IgD-negative memory B cell (primary cell): ENCODE measurements around the gene AHI1. TPM values are rescaled to one million over a fixed set of nuclear protein-coding genes. Genes with fewer than 3 reads are reported as not detected.
"Not testable (repeated sequence)": the region's sequence is repeated elsewhere in the genome, so short reads cannot be mapped to it uniquely, and the experiment has no call there.

Experiments used
- H3K27ac Mint-ChIP-seq, 3 donors: one replicate each; pipeline ENCODE4 v1.8.0; 2020 to 2022; ENCODE audit warnings: mild to moderate bottlenecking in 3 of 3, mixed read lengths in 3 of 3, moderate library complexity in 1 of 3
- H3K27me3 Mint-ChIP-seq: one replicate; pipeline ENCODE4 v1.8.0; 2021; ENCODE audit warnings: mixed read lengths
- H3K36me3 Mint-ChIP-seq: one replicate; pipeline ENCODE4 v1.8.0; 2020; ENCODE audit warnings: mild to moderate bottlenecking, mixed read lengths
- H3K4me1 Mint-ChIP-seq, 3 donors: one replicate each; pipeline ENCODE4 v1.8.0; 2020 to 2022; ENCODE audit warnings: mixed read lengths in 3 of 3, mild to moderate bottlenecking in 1 of 3
- H3K4me3 Mint-ChIP-seq, 4 donors: one replicate each; pipeline ENCODE4 v1.8.0; 2020 to 2022; ENCODE audit warnings: mild to moderate bottlenecking in 4 of 4, mixed read lengths in 4 of 4, moderate library complexity in 3 of 4
- H3K9me3 Mint-ChIP-seq, 3 donors: one replicate each; pipeline ENCODE4 v1.8.0; 2020 to 2021; ENCODE audit warnings: mixed read lengths in 3 of 3, mild to moderate bottlenecking in 1 of 3
- polyA plus RNA-seq: library from polyadenylated mRNA; unstranded; fragments of 300-500 nt; fragmentation: Illumina TruSeq; gene quantifications from one replicate; pipeline ENCODE4 v1.2.3, GENCODE V29; 2021

Gene AHI1
- polyA plus RNA-seq, 1 donor from 2014 or later: 10.4 TPM

DNA sequence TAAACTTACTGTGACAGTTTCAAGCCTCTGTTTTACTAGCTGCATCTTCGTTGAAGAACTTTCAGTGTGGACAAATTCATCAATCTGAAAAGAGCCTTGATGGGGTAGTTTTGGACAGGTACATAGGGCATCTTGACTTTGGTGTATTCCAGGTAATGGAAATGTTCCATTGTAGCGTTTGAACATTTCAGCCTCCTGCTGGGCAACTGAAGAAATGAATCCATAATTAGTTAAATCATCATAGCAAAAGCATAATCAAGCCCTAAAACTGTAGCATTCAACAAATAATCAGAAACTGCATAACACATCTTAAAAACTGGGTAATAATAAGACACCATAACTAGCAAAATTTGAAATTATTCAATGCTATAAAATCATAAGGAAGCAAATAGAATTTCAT lies 86.2 kb downstream of the AHI1 start:
- Mint-ChIP-seq H3K9me3 (no peaks in the 10 kb centered on the region), H3K4me1 (peaks cover 0 to 2% (median 0%) of the 10 kb centered on the region in 3 donors), H3K36me3 (peaks cover 4% of the 10 kb centered on the region), H3K4me3 (no peak overlapping the region), H3K27me3 (no peaks in the 10 kb centered on the region), H3K27ac (no peak overlapping the region)

DNA sequence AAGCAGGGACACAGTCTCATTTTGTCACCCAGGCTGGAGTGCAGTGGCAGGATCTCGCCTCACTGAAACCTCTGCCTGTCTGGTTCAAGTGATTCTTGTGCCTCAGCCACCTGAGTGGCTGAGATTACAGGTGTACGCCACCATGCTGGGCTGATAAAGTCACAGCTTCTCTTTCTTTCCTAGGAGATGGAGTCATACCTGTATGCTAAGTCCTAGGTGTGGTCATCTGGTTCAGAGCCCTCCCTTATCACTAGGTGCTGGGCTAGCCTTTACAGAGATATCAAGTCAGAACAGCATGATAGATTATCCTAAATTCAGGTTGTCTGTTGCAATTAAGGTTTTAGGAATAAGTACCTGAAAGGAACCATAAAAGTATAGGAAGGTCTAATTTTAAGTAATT lies 86.7 kb downstream of the AHI1 start:
- Mint-ChIP-seq H3K36me3 (peaks cover 4% of the 10 kb centered on the region), H3K9me3 (no peaks in the 10 kb centered on the region), H3K4me1 (peaks cover 0 to 2% (median 0%) of the 10 kb centered on the region in 3 donors), H3K27ac (no peak overlapping the region), H3K27me3 (no peaks in the 10 kb centered on the region), H3K4me3 (no peak overlapping the region)

DNA sequence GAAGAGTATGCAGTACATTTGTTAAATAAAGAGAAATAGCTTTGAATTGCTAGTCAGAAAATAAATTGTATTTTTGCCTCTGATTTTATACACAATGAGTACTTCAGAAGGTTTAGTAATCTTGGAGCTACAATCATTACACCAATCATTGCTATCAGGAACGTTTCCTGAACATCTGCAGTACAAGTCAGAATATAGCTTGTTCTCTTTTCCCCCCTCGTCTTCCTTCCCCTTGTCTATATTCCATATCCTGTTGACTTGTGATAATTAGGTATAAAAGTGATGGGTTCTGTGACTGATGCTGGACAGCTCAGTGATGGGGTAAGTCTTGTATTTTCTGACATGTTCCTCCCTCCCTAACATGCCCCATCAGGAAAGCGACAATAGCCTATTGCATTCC lies 94.0 kb downstream of the AHI1 start:
- H3K4me3 Mint-ChIP-seq: no peak overlapping the region
- H3K27me3 Mint-ChIP-seq: no peaks in the 10 kb centered on the region
- peaks cover 21% of the 10 kb centered on the region for H3K36me3 Mint-ChIP-seq
- no peaks in the 10 kb centered on the region for H3K9me3 Mint-ChIP-seq
- H3K4me1 Mint-ChIP-seq: peaks cover 0 to 2% (median 0%) of the 10 kb centered on the region in 3 donors
- no peak overlapping the region for H3K27ac Mint-ChIP-seq

DNA sequence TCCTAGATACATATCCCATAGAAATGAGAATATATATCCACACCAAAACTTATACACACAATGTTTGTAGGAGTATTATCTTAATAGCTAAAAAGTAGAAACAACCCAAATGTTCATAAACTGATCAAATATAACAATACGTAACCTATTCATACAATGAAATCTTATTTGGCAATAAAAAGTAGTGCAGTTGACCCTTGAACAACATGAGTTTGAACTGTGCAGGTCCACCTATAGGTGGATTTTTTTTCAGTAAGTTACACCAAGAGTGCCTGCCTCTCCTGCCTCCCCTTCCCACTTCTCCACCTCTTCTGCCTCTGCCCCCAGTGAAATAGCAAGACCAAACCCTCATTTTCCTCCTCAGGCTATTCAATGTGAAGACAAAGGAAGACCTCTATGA lies 95.2 kb downstream of the AHI1 start:
- Mint-ChIP-seq H3K9me3 (no peaks in the 10 kb centered on the region), H3K4me1 (peaks cover 0 to 2% (median 0%) of the 10 kb centered on the region in 3 donors), H3K4me3 (no peak overlapping the region), H3K27ac (no peak overlapping the region), H3K36me3 (peaks cover 20% of the 10 kb centered on the region), H3K27me3 (no peaks in the 10 kb centered on the region)

DNA sequence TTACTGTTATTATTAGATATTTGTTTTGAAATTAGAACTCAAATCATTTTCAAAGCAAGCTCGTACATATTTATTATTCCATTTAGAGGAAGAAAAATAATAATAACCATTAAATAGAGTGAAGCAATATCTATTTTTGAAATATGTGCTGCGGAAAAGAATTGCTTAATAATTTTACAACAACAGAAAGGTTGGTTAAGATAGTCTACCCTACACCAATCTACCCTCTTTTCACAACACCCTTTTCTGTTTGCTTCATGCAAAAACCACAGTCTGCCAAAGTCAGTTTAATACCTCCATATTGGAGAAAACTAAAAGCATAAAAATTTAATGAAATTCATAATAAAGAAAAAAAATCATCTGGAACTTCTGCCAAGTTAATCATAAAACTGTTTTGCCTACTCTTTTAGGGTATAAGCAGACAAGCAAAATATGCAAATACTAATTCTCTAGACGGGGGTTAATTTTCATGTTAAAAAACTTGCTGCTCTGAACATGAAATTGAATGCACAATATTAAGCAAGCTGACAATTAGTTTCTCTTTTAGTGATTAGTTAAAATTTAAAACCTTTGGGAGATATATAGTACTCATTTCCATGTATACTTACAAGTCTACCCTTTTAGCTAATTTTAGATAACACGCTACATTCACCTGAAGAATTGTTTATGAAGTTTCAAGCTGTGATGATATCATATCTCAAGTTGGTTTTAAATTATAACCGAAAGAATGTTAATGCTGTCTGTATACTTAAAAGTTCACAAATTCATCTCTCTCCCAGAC lies 100.2 kb downstream of the AHI1 start:
- Mint-ChIP-seq H3K4me3 (no peak overlapping the region), H3K9me3 (no peaks in the 10 kb centered on the region), H3K27me3 (no peaks in the 10 kb centered on the region), H3K27ac (no peak overlapping the region), H3K4me1 (peaks cover 0 to 2% (median 0%) of the 10 kb centered on the region in 3 donors), H3K36me3 (peaks cover 3% of the 10 kb centered on the region)

DNA sequence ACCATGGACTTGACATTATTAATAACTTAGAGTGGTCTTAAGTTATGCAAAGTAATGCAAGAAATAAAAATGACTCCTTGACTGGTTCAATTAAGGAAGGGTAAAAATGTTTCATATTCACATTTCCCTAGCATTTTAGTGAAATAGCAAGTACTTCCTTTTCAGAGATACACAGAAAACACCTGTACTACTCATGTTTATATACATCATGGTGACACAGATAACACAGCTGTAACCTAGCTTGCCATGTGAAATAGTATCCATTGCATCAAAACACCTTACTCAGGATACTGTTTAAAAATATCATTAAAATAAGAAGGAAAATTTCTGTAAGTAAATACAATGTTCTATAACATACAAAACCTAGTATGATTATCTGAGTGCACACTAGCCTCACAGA lies 102.4 kb downstream of the AHI1 start:
- Mint-ChIP-seq H3K36me3 (peaks cover 3% of the 10 kb centered on the region), H3K27ac (no peak overlapping the region), H3K9me3 (no peaks in the 10 kb centered on the region), H3K4me3 (no peak overlapping the region), H3K4me1 (peaks cover 0 to 2% (median 0%) of the 10 kb centered on the region in 3 donors), H3K27me3 (no peaks in the 10 kb centered on the region)

DNA sequence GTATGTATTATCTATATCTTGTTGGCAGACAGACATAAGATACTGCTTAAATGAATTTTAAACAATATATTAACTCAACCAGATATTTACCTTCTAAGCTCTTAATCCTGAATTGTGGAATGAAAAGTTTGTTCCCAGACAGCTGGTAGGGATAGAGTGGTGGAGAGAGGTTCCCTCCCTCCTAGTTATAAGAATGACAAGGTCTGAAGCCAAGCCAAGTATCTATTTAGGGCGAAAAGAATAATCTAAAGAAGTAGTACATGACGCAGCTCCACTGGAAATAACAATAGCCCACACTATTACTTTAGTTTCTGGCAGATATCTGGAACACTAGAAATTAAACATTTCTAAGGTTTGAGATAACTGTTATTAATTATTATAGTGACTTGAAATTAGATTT lies 104.3 kb downstream of the AHI1 start:
- no peak overlapping the region for H3K27ac Mint-ChIP-seq
- H3K4me1 Mint-ChIP-seq: no peaks in the 10 kb centered on the region
- no peaks in the 10 kb centered on the region for H3K36me3 Mint-ChIP-seq
- H3K9me3 Mint-ChIP-seq: no peaks in the 10 kb centered on the region
- H3K27me3 Mint-ChIP-seq: no peaks in the 10 kb centered on the region
- H3K4me3 Mint-ChIP-seq: no peak overlapping the region

DNA sequence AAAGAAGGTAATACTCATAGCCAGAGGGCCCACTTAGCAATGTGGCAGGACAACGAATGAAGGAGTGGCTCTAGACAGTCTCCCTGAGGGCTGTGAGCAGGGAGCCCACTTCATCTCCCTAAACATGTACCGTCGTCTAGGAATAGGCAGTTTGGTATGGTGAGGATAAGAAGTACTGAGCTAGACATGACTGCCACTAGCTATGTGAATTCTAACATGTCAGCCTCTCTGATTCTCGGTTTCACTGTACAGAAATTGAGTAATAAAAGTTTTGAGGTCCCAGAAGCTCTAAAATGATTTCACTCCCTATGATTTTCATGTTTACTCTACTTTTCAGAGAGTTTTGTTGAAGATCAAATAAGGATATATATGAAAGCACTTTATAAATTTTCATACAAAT lies 107.1 kb downstream of the AHI1 start:
- H3K27me3 Mint-ChIP-seq: no peaks in the 10 kb centered on the region
- H3K4me1 Mint-ChIP-seq: no peaks in the 10 kb centered on the region
- no peak overlapping the region for H3K27ac Mint-ChIP-seq
- no peak overlapping the region for H3K4me3 Mint-ChIP-seq
- no peaks in the 10 kb centered on the region for H3K9me3 Mint-ChIP-seq
- peaks cover 3% of the 10 kb centered on the region for H3K36me3 Mint-ChIP-seq

DNA sequence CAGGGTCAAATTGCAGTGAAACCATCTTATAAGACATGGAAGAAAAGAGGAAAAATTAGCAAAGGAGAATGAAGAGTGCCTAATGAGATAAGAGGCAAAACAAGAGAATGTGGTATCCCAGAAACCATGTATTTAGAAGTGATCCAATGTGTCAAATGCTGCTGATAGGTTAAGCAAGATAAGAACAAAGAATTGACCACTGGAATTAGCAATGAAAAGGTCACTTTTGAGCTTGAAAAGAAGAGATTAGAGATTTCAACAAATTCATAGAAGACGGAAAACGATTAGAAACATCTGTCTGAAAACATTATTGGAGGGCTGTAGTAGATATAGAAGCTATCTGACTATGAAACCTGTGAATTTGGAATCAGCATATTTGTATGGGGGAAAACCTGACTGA lies 112.2 kb downstream of the AHI1 start:
- Mint-ChIP-seq H3K9me3 (no peaks in the 10 kb centered on the region), H3K4me3 (no peak overlapping the region), H3K4me1 (no peaks in the 10 kb centered on the region), H3K36me3 (peaks cover 3% of the 10 kb centered on the region), H3K27me3 (no peaks in the 10 kb centered on the region), H3K27ac (no peak overlapping the region)

DNA sequence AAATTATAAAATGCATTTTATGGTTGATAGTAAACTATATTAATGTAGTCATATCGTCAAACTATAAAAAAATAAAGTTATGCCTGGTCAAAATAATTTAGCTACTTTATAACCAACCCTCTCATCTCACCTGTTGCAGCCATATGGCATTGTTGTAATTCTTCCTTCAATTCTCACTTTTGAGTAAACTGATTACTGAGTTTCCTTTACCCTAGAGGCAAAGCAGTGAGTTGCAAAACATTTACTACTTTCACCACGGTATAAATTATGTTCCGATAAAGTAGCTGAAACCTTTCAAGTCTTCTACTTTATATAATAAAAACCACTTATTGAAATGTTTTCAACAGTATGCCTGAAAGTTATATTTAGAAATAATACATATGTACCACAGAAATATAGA lies 113.8 kb downstream of the AHI1 start:
- Mint-ChIP-seq H3K4me1 (no peaks in the 10 kb centered on the region), H3K4me3 (no peak overlapping the region), H3K36me3 (peaks cover 3% of the 10 kb centered on the region), H3K27ac (no peak overlapping the region), H3K27me3 (no peaks in the 10 kb centered on the region), H3K9me3 (no peaks in the 10 kb centered on the region)

DNA sequence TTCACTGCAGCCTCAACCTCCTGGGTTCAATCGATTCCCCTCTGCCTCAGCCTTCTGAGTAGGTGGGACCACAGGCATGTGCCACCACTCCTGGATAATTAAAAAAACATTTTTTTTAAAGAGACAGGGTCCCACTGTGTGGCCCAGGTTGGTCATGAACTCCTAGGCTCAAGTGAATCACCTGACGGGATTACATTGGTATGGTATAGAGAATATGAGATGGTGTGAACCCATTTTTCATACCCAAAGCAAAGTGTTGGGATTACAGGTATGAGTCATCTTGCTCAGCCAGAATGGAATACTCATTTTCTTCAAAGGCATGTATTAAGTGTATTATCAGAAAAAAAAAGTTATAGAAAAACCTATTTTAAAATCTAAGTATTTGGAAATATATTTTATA lies 114.2 kb downstream of the AHI1 start:
- Mint-ChIP-seq H3K36me3 (peaks cover 3% of the 10 kb centered on the region), H3K4me1 (no peaks in the 10 kb centered on the region), H3K27me3 (no peaks in the 10 kb centered on the region), H3K27ac (no peak overlapping the region), H3K9me3 (no peaks in the 10 kb centered on the region), H3K4me3 (no peak overlapping the region)

DNA sequence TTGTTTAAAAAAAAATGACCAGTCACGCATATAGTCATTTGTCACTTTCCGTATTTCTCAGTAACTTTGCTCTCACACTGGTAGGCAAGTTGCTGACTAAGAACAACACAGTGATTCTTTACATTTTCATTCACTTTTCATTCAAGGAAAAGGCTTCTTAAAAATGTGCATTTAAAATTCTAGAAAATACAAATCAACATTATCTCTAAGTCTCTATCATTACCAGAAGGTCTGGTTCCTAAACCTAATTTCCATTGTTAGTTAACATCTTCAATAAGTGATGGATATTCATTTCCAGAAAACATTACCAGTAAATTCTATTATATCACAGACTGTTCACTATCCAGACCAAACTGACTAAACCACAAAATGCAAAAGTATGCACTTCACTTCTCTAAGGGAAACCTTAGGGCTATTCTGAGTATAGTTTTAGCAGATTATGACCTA lies 115.3 kb downstream of the AHI1 start:
- no peaks in the 10 kb centered on the region for H3K36me3 Mint-ChIP-seq
- no peaks in the 10 kb centered on the region for H3K27me3 Mint-ChIP-seq
- no peak overlapping the region for H3K4me3 Mint-ChIP-seq
- no peaks in the 10 kb centered on the region for H3K4me1 Mint-ChIP-seq
- no peak overlapping the region for H3K27ac Mint-ChIP-seq
- H3K9me3 Mint-ChIP-seq: no peaks in the 10 kb centered on the region

DNA sequence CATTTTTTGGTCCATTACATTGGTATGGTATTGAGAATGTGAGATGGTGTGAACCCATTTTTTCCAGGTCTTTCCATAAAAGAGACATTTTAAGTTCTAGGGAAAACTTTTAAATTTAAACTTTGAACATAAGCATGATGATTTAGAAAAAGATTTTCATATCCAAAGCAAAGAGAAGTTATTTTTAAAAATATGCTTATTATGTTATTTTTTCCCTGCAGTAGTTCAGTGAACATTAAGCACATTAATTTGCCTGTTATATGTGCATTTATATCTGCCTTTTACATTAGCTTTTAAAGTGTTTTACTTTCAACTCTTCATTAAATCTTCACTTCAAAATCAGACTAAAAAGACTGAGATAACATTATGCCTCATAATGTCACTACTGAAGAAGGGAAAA lies 116.7 kb downstream of the AHI1 start:
- H3K4me1 Mint-ChIP-seq: no peaks in the 10 kb centered on the region
- H3K27me3 Mint-ChIP-seq: no peaks in the 10 kb centered on the region
- H3K36me3 Mint-ChIP-seq: peaks cover 2% of the 10 kb centered on the region
- H3K4me3 Mint-ChIP-seq: no peak overlapping the region
- H3K9me3 Mint-ChIP-seq: no peaks in the 10 kb centered on the region
- no peak overlapping the region for H3K27ac Mint-ChIP-seq

DNA sequence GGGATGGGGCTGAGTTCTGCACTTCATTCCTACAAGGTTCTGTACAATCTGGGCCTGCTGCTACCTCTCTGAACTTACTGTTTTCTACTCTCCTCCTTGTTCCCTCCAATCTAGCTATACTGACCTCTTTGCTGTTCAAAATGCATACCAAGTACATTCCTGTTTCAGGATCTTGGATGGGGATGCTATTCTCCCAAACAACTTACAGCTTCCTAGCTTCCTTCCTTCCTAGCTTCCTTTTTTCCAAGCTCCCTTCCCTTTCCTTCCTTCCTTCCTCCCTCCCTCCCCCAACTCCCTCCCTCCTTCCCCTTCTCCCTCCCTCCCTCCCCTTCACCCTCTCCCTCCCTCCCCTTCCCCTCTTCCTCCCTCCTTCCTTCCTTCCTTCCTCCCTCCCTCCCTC lies 117.9 kb downstream of the AHI1 start:
- peaks cover 2% of the 10 kb centered on the region for H3K36me3 Mint-ChIP-seq
- H3K9me3 Mint-ChIP-seq: peaks cover 0 to 2% (median 0%) of the 10 kb centered on the region in 3 donors
- H3K27me3 Mint-ChIP-seq: no peaks in the 10 kb centered on the region
- no peak overlapping the region for H3K4me3 Mint-ChIP-seq
- no peak overlapping the region for H3K27ac Mint-ChIP-seq
- H3K4me1 Mint-ChIP-seq: no peaks in the 10 kb centered on the region

DNA sequence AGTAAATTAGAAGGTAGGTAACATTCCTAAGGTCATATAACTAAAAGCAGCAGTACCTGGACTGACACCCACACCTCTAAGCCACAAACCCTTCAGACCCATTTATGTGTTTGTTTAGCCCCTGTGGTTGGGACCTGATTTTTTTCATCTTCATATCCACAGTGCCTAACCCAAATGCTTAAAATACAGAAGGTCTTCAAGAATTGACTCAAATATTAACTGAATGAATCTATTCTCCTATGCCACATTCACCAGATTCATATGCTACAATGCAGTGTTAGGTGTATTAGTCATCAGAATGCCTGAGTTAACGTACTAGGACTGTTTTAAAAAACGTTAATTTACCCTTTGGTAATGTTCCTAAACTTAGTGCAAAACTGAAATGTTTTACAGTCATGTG lies 124.8 kb downstream of the AHI1 start:
- H3K27ac Mint-ChIP-seq: no peak overlapping the region

DNA sequence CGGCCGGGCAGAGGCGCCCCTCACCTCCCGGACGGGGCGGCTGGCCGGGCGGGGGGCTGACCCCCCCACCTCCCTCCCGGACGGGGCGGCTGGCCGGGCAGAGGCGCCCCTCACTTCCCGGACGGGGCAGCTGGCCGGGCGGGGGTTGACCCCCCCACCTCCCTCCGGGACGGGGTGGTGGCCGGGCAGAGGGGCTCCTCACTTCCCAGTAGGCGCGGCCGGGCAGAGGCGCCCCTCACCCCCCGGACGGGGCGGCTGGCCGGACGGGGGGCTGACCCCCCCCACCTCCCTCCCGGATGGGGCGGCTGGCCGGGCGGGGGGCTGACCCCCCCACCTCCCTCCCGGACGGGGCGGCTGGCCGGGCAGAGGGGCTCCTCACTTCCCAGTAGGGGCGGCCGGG lies 133.9 kb downstream of the AHI1 start:
- not testable (repeated sequence) for H3K27ac Mint-ChIP-seq, H3K4me3 Mint-ChIP-seq, H3K27me3 Mint-ChIP-seq, H3K36me3 Mint-ChIP-seq, H3K4me1 Mint-ChIP-seq
- H3K9me3 Mint-ChIP-seq: peaks cover 2 to 23% (median 12%) of the 10 kb centered on the region in 3 donors

More for the DNA sequence above, 124.8 kb downstream of the AHI1 start:
- Mint-ChIP-seq H3K27me3 (no peaks in the 10 kb centered on the region), H3K36me3 (peaks cover 9% of the 10 kb centered on the region), H3K9me3 (peaks cover 5 to 7% (median 5%) of the 10 kb centered on the region in 3 donors), H3K4me1 (no peaks in the 10 kb centered on the region), H3K4me3 (no peak overlapping the region)
